IPS-15b (cell line): ENCODE measurements around the gene SMARCA2.

Source experiments
- H3K27me3 ChIP-seq: one replicate; pipeline ENCODE4 v1.6.1; 2013; ENCODE audit warnings: low read length; ENCODE audit not compliant: control insufficient read depth, insufficient read depth
- H3K36me3 ChIP-seq: one replicate; pipeline ENCODE4 v1.6.1; 2013; ENCODE audit warnings: low read length; ENCODE audit not compliant: control insufficient read depth, insufficient read depth
- H3K4me1 ChIP-seq: one replicate; pipeline ENCODE4 v1.6.1; 2013; ENCODE audit warnings: mild to moderate bottlenecking, low read length; ENCODE audit not compliant: control insufficient read depth, insufficient read depth
- H3K4me3 ChIP-seq: one replicate; pipeline ENCODE4 v1.5.1; 2013; ENCODE audit warnings: low read depth, low read length
- H3K9ac ChIP-seq: one replicate; pipeline ENCODE4 v1.6.1; 2013; ENCODE audit warnings: low read depth, mild to moderate bottlenecking, low read length
- H3K9me3 ChIP-seq: one replicate; pipeline ENCODE4 v1.6.1; 2013; ENCODE audit warnings: mild to moderate bottlenecking, low read length; ENCODE audit not compliant: control insufficient read depth, insufficient read depth

SMARCA2 gene

DNA sequence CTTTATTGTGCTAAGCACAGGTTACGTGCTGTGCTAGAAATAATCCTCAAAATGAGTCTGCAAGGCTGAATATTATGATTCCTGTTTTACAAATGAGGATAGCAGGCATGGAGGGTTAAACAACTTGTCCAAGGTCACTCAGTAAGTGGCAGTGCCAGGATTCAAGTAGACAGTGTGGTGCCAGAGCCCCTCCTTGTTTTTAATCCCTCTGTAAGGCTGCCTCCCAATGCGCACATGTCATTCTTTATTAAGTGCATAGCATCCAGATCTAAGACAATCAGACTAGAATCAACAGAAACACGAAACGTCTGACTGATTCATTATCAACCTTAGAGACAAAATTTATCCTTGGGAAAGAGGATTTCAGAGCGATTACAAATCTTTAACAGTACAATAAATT lies 199.6 kb downstream of the SMARCA2 start:
- H3K4me1 ChIP-seq: no peaks in the 10 kb centered on the region
- no peak overlapping the region for H3K9ac ChIP-seq
- no peaks in the 10 kb centered on the region for H3K27me3 ChIP-seq

DNA sequence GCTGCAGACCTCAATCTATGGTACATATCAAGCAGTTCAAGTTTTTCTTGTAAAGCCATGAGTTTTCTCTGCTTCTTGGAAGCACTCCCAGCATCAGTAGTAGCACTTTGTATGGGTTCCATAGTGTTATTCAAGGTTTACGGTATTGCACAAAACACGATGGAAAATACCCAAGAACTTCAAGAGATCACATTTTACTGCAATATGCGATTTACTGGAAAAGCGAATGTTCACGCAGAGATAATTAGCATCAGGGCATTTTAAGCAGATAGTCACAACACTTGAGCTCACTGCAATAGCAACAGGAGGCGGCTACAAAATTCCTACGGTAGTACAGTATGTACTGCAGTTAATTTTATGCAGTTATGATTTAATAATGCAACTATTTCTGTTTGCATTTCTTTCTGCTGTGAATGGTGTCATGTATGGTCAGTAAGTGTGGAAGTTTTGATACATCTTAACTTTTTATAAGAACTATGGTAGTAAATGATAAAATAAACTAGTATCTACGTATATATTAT lies 200.8 kb downstream of the SMARCA2 start:
- H3K4me3 ChIP-seq: no peak overlapping the region
- H3K36me3 ChIP-seq: no peaks in the 10 kb centered on the region
- no peak overlapping the region for H3K9ac ChIP-seq
- H3K27me3 ChIP-seq: no peaks in the 10 kb centered on the region
- no peaks in the 10 kb centered on the region for H3K4me1 ChIP-seq
- H3K9me3 ChIP-seq: no peaks in the 10 kb centered on the region

More for the DNA sequence above, 199.6 kb downstream of the SMARCA2 start:
- Histone ChIP-seq H3K4me3 (no peak overlapping the region), H3K9me3 (no peaks in the 10 kb centered on the region), H3K36me3 (no peaks in the 10 kb centered on the region)

DNA sequence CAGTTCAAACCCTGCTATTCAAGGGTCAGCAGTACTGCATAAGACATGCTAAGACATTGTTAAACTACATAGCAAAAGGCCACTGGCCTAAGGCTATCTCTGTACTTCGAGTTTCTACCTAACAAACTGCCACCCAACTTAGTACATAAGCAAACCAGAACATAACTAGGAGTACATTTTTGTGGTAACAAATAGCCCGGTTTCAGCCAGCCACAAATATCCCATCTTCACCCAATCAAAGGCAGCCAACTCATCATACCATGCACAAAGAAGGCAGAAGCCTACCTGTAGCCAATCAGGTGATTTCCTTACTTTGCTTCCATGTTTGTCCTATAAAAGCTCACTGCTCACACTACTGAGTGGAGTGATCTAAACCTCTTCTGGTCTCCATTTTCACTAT lies 201.4 kb downstream of the SMARCA2 start:
- Histone ChIP-seq H3K4me3 (no peak overlapping the region), H3K4me1 (no peaks in the 10 kb centered on the region), H3K36me3 (no peaks in the 10 kb centered on the region), H3K9ac (no peak overlapping the region), H3K9me3 (no peaks in the 10 kb centered on the region), H3K27me3 (no peaks in the 10 kb centered on the region)

DNA sequence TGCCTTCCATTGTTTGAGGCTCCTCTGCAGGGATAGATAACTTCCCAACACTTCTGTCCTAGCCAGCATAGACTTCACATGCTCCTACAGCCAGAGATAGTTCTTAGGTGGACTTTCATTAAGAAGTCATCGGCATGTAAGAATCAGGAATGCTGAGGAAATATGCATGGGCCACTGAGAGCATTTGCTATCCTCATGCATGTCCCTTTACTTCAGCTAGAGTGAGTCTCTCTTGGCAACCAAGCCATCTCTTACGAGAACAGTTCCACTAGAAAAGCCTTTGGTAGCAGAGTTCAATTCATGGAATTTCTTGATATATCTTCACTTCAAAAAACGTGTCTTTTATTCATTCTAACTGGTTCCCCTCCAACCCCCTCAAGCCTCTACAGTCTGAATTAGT lies 202.4 kb downstream of the SMARCA2 start:
- Histone ChIP-seq H3K4me3 (no peak overlapping the region), H3K27me3 (no peaks in the 10 kb centered on the region)

DNA sequence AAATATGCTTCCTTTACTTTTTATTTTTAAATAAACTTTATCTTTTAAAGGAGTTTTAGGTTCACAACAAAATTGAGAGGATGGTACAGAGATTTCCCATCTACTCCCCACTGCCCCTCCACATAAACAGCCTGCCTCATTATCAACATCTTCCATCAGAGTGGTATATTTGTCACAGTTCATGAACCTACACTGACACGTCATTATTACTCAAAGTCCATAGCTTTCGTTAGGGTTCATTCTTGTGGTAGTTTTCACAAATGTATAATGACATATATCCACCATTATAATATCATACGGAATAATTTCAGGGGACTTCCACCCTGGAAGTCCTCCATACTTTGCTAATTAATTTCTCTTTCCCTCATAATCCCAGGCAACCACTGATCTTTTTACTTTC lies 204.9 kb downstream of the SMARCA2 start:
- Histone ChIP-seq H3K4me1 (no peaks in the 10 kb centered on the region), H3K36me3 (no peaks in the 10 kb centered on the region), H3K9me3 (no peaks in the 10 kb centered on the region), H3K4me3 (no peak overlapping the region), H3K27me3 (no peaks in the 10 kb centered on the region), H3K9ac (no peak overlapping the region)

More for the DNA sequence above, 202.4 kb downstream of the SMARCA2 start:
- Histone ChIP-seq H3K9me3 (no peaks in the 10 kb centered on the region), H3K4me1 (no peaks in the 10 kb centered on the region), H3K36me3 (no peaks in the 10 kb centered on the region), H3K9ac (no peak overlapping the region)

DNA sequence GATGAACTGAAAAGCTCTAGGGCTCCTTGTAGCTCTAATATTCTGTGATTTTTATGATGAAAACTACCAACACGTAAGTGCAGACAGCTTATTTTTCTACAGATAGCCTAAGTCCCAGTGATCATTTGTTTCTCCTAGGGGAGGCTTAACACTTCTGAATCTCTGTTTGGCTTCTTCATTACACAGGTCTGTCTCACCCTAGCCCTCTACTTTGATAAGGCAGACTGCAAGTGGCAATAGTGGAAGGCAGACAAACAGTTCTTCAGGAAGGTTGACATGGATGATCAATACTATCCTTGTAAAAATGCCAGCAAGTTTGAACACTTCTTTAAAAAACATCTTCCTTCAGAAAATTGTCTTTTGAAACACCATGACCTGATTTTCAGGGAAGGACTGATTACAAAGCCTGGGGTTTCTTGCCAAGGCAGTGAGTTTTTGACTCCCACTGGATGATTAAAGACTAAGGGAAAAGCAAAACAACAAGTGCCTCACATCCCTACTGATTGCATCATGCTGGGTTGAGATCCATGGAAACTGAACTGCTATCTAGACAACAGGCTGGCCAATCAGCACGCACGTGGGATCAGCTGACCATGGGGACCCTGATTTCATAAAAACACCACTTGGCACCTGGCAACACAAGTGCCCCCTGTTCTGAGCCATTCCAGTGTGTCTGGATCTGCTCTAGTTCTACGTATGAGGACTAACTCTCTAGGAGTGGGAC lies 212.2 kb downstream of the SMARCA2 start:
- Histone ChIP-seq H3K36me3 (no peaks in the 10 kb centered on the region), H3K9ac (no peak overlapping the region), H3K4me3 (no peak overlapping the region), H3K9me3 (no peaks in the 10 kb centered on the region), H3K4me1 (no peaks in the 10 kb centered on the region), H3K27me3 (no peaks in the 10 kb centered on the region)

DNA sequence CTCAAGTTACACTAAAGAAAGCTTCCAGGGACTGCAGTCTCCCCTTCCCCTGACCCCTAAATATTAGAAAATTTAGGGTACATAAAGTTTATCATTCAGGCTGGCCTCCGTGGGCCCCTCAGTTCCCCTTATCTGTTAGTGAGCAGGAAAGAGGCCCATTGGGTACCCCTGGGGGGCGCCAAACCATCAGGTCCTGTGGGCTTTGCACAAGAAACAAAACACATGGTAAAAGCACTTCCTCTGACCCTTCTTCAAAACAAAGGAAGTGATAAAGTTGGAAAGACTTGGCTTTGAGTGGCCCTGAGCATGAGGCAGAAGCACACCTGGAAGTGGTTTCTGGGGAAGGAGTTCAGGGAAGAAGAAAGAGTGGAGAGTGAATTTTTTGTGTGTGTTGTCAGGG lies 213.0 kb downstream of the SMARCA2 start:
- Histone ChIP-seq H3K9ac (no peak overlapping the region), H3K4me3 (no peak overlapping the region)

DNA sequence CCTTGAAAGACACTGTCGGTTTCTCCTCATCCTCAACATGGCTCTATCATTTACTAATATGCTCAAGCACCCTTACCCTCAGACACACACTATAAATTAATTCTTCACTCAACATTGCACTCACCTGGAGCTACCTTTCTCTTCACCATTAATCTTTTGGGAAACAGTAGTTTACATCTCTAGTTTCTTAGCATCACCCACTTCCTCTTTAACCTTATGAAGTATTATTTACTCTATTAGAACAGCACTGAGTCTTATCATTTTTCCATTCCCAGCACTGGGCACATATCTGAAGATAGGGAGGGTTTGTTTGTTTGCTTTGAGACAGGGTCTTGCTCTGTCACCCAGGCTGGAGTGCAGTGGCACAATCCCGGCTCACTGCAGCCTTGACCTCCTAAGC lies 213.5 kb downstream of the SMARCA2 start:
- H3K4me3 ChIP-seq: no peak overlapping the region
- H3K9ac ChIP-seq: no peak overlapping the region
- H3K27me3 ChIP-seq: no peaks in the 10 kb centered on the region
- no peaks in the 10 kb centered on the region for H3K9me3 ChIP-seq
- H3K4me1 ChIP-seq: no peaks in the 10 kb centered on the region
- no peaks in the 10 kb centered on the region for H3K36me3 ChIP-seq

More for the DNA sequence above, 213.0 kb downstream of the SMARCA2 start:
- Histone ChIP-seq H3K4me1 (no peaks in the 10 kb centered on the region), H3K9me3 (no peaks in the 10 kb centered on the region), H3K27me3 (no peaks in the 10 kb centered on the region), H3K36me3 (no peaks in the 10 kb centered on the region)

DNA sequence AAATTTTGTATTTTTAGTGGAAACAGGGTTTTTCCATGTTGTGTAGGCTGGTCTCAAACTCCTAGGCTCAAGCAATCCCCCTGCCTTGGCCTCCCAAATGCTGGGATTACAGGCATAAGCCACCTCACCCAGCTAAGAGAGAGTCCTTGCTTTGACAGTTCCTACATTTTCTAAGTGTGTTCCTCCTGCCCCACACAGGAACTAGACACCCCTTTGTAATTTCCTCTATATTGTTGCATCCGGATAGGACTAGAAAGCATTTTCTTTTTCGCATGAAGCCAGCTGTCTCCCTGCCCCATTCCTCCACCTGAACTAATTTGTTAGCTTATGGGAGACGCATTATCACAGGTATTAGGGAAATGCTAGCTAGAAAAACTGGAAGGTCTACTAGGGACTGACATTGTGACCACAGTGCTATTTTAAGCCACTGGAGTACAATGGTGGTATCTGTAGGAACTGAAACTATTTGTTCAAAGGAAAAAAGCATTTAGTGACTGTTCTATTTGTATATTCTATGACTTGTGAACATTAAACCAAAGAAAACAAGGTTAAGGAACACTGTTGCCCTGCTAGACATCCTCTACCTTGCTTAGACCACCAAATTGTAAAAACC lies 214.1 kb downstream of the SMARCA2 start:
- no peak overlapping the region for H3K4me3 ChIP-seq
- H3K27me3 ChIP-seq: no peaks in the 10 kb centered on the region
- H3K4me1 ChIP-seq: no peaks in the 10 kb centered on the region
- no peak overlapping the region for H3K9ac ChIP-seq
- no peaks in the 10 kb centered on the region for H3K36me3 ChIP-seq
- H3K9me3 ChIP-seq: no peaks in the 10 kb centered on the region

DNA sequence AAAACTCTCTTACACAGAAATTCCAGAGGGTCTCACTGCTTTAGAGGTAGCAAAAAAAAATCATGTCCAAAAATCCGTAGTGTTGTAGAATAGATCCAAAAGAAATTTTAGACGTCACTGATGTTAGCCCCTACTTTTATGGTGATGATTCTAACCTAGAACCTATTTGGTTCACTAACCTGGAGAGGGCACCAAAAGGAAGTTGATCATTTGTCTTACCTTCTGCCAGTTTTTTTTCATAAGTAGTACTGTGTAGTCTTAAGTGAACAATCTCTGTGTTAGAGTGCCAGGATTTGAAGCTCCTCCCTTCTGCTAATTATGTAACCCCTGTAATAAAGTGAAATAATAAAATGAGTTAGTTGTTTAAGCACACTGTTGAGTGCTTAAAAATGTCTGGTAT lies 215.2 kb downstream of the SMARCA2 start:
- Histone ChIP-seq H3K9ac (no peak overlapping the region), H3K4me1 (no peaks in the 10 kb centered on the region), H3K27me3 (no peaks in the 10 kb centered on the region)

DNA sequence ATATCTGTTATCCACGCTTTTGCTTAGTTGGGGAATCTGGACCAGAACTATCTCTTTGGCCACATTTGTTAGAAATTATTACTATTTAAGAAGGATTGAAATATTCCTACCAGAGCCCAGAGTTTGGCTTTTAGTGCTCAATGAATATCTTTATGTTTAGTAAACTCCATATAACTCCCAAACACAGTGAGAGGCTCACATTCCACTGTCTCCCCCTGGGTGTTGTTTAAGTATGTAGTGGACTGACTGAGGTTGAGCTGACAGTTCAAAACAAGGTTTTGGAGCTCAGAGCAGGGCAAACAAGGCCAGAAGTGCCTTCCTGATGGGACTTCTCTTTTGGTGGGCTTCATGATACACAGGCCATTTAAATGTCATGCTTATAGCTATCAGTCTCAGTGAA lies 216.0 kb downstream of the SMARCA2 start:
- H3K4me3 ChIP-seq: no peak overlapping the region
- H3K36me3 ChIP-seq: no peaks in the 10 kb centered on the region
- H3K9me3 ChIP-seq: no peaks in the 10 kb centered on the region
- H3K4me1 ChIP-seq: no peaks in the 10 kb centered on the region
- no peak overlapping the region for H3K9ac ChIP-seq
- H3K27me3 ChIP-seq: no peaks in the 10 kb centered on the region

More for the DNA sequence above, 215.2 kb downstream of the SMARCA2 start:
- Histone ChIP-seq H3K9me3 (no peaks in the 10 kb centered on the region), H3K4me3 (no peak overlapping the region), H3K36me3 (no peaks in the 10 kb centered on the region)

DNA sequence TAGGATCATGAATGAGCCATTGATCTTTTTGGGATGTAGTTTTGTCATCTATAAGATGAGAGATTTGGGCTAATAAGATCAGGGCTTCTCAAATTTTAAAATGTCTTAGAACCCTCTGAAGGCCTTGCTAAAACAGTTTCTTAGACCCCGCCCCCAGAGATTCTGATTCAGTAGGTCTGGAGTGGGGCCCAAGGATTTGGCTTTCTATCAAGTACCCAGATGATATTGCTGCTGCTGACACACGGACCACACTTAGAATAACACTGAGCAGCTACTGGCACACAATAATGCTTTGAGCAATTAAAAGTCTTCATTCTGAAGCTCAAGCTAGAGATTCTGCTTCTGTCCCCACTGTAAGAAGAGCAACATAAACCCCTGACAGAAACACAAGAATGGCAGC lies 216.7 kb downstream of the SMARCA2 start:
- no peaks in the 10 kb centered on the region for H3K27me3 ChIP-seq
- H3K4me1 ChIP-seq: no peaks in the 10 kb centered on the region
- no peak overlapping the region for H3K9ac ChIP-seq
- H3K9me3 ChIP-seq: no peaks in the 10 kb centered on the region
- no peak overlapping the region for H3K4me3 ChIP-seq
- H3K36me3 ChIP-seq: no peaks in the 10 kb centered on the region
